Measurements from ENCODE around the gene CSAD. TPM values are rescaled to one million over a fixed set of nuclear protein-coding genes. Genes with fewer than 3 reads are reported as not detected.

CSAD gene
- total RNA-seq, 1 donor from 2014 or later: 23.8 TPM

DNA sequence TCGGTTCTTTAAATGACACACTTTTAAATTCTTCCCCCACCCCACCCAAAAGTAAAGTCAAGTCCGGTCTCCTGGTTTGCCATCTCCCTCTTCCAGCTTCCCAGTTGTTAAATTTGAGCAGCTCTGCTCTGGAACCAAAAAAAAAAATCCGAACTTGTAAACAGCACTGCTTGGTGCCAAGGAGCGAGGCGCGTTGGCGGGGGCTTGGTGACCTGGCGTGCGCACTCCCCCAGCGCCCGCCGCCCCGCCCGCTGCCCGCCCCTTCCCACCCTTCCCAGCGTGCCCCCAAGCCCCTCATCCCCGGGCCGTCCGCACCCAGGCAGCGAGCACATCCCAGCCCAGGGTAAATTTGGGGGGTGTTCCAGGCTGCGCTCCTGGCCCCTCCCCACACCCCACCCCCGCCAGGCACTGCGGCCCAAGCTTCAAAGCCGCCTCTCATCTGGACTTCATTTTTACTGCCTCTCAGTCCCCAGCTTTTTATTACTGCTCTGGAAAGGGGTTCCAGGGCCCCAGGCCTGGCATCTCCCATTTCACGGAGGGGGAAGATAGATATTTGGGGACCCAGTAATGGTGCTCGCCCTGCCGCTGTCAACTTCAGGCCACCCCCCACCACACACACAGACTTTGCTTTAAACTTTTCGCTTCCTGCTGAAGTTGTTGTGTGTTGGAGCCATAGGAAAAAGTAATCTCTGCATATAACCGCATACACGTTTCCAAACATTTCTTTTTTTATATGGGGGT lies 38.0 kb upstream of the CSAD start:
- DNase-seq (ENCODE audit: low spot score): no peak
- H3K4me1 Mint-ChIP-seq (ENCODE audit: unreplicated experiment): peaks cover 77% of the 10 kb centered on the region
- H3K27ac Mint-ChIP-seq (ENCODE audit: unreplicated experiment): no peak overlapping the region
- peak overlapping the region; percentile 90 for H3K4me3 Mint-ChIP-seq (ENCODE audit: unreplicated experiment)
- TF ChIP-seq, protein P1, sequence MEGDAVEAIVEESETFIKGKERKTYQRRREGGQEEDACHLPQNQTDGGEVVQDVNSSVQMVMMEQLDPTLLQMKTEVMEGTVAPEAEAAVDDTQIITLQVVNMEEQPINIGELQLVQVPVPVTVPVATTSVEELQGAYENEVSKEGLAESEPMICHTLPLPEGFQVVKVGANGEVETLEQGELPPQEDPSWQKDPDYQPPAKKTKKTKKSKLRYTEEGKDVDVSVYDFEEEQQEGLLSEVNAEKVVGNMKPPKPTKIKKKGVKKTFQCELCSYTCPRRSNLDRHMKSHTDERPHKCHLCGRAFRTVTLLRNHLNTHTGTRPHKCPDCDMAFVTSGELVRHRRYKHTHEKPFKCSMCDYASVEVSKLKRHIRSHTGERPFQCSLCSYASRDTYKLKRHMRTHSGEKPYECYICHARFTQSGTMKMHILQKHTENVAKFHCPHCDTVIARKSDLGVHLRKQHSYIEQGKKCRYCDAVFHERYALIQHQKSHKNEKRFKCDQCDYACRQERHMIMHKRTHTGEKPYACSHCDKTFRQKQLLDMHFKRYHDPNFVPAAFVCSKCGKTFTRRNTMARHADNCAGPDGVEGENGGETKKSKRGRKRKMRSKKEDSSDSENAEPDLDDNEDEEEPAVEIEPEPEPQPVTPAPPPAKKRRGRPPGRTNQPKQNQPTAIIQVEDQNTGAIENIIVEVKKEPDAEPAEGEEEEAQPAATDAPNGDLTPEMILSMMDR (IDR thresholded peaks at IDR 0.05; ENCODE audit: unreplicated experiment): no peak
- no peaks in the 10 kb centered on the region for H3K9me3 Mint-ChIP-seq (ENCODE audit: unreplicated experiment)
- peaks cover 4% of the 10 kb centered on the region for H3K36me3 Mint-ChIP-seq (ENCODE audit: low read depth, unreplicated experiment)
- H3K27me3 Mint-ChIP-seq (ENCODE audit: unreplicated experiment): peaks cover 21% of the 10 kb centered on the region

DNA sequence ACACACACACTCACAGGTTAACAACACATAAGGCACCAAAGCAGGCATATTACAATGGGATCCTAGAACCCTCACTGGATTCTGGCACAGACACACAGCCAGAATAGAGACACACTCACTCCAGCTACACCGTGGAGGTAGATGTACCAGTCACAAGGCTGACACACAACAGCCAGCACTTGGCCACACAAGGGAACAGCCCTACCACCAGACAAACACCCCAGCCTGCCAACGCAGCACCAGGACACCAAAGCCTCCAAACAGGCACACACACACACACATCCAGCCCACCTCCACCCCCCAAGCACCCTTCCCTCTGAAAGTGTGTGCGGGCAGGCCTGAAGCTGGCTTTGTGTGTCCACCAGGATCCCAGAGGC lies 37.2 kb upstream of the CSAD start:
- H3K36me3 Mint-ChIP-seq (ENCODE audit: low read depth, unreplicated experiment): peaks cover 4% of the 10 kb centered on the region
- H3K9me3 Mint-ChIP-seq (ENCODE audit: unreplicated experiment): no peaks in the 10 kb centered on the region
- peaks cover 78% of the 10 kb centered on the region for H3K4me1 Mint-ChIP-seq (ENCODE audit: unreplicated experiment)
- H3K27ac Mint-ChIP-seq (ENCODE audit: unreplicated experiment): no peak overlapping the region
- no peak for DNase-seq (ENCODE audit: low spot score)
- TF ChIP-seq, protein P1 (IDR thresholded peaks at IDR 0.05; ENCODE audit: unreplicated experiment): no peak
- peak overlapping the region; percentile 29 for H3K4me3 Mint-ChIP-seq (ENCODE audit: unreplicated experiment)
- H3K27me3 Mint-ChIP-seq (ENCODE audit: unreplicated experiment): peaks cover 24% of the 10 kb centered on the region

DNA sequence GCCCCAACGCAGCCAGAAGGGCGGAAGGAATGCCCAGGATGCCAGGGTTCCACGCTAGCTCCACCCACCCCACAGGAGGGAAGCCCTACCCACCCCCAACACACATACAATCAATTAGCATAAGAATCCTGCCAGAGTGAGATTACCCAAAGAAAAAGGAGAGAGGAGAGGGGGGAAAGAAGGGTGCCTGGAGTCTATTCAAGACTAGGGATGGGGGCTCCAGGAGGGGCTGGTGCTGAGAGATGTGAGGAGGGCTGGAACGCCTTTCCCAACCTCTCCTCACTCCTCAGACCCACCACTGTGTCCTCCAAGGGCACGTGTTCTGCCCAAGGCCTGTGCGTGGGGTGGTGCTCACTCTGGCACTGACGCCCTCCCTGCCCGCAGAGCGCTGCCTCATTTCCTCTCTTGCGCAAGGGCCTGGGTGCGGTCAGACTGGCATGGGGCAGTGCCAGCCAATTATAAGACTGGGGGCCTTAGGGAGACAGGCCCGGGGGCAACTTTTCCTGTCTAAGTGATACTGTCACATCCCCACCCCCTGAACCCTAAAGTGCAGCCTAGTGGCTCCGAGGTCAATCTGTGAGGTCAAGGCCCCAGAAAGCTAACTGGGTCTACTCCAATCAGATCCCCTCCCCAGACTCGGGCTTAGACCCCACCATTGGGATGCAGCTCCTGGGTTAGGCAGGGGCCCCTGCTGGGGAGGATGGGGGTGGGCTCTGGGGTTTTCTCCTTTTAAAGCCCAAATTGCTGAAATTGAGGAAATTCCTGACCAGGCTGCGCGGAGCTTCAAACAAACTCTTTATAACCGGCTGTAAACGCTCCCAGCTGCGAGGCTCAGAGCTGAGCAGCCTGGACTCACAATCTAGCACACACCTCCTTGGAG lies 36.6 kb upstream of the CSAD start:
- no peak overlapping the region for H3K27ac Mint-ChIP-seq (ENCODE audit: unreplicated experiment)
- peaks cover 73% of the 10 kb centered on the region for H3K4me1 Mint-ChIP-seq (ENCODE audit: unreplicated experiment)
- peaks cover 8% of the 10 kb centered on the region for H3K36me3 Mint-ChIP-seq (ENCODE audit: low read depth, unreplicated experiment)
- H3K4me3 Mint-ChIP-seq (ENCODE audit: unreplicated experiment): no peak overlapping the region
- DNase-seq (ENCODE audit: low spot score): no peak
- H3K9me3 Mint-ChIP-seq (ENCODE audit: unreplicated experiment): no peaks in the 10 kb centered on the region
- peaks cover 24% of the 10 kb centered on the region for H3K27me3 Mint-ChIP-seq (ENCODE audit: unreplicated experiment)
- TF ChIP-seq, protein P1 (IDR thresholded peaks at IDR 0.05; ENCODE audit: unreplicated experiment): no peak

DNA sequence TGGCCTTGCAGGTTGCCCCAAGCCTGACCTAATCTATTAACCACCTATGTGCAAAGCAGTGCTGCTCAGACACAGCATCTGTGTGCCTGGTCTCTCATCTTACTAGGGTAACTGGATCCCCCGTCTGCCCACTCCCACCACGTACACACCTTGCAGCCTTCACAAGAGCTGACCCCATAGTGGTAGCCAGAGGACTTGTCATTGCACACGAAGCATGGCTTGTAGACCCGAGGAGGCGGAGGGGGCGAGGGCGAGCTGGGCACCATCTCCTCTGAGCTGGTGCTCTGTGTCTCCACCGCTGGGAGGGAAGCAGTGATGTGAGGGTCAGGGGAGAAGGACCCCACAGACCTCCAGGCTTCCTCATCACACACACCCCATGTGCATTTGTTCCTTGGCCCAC lies 34.8 kb upstream of the CSAD start:
- no peak for DNase-seq (ENCODE audit: low spot score)
- Mint-ChIP-seq H3K27ac (ENCODE audit: unreplicated experiment) (no peak overlapping the region), H3K27me3 (ENCODE audit: unreplicated experiment) (peaks cover 22% of the 10 kb centered on the region), H3K4me1 (ENCODE audit: unreplicated experiment) (peaks cover 67% of the 10 kb centered on the region), H3K9me3 (ENCODE audit: unreplicated experiment) (no peaks in the 10 kb centered on the region), H3K36me3 (ENCODE audit: low read depth, unreplicated experiment) (peaks cover 8% of the 10 kb centered on the region), H3K4me3 (ENCODE audit: unreplicated experiment) (peak overlapping the region; percentile 17)
- TF ChIP-seq, protein P1 (IDR thresholded peaks at IDR 0.05; ENCODE audit: unreplicated experiment): no peak
